ENCODE measurements around the gene TMEM50B.
"Not testable (repeated sequence)": the region's sequence is repeated elsewhere in the genome, so short reads cannot be mapped to it uniquely, and the experiment has no call there.

TMEM50B gene

GRCh38 chr21:33491373-33492102, 11.8 kb upstream of the TMEM50B start, which contains the start of gene DNAJC28:
TSS of gene DNAJC28 (minus strand) at chr21:33491716. CDS start at chr21:33489393, 2,323 bp downstream.
- DNase-seq: peak; percentile 93
- Mint-ChIP-seq H3K27me3 (peaks cover 0 to 5% of the 10 kb centered on the region in 2 donors), H3K36me3 (no peaks in the 10 kb centered on the region), H3K4me1 (peaks cover 6 to 9% of the 10 kb centered on the region in 2 donors), H3K9me3 (no peaks in the 10 kb centered on the region), H3K4me3 (peak within 1 kb of the TSS; percentile 83 to 89), H3K27ac (peak within 1 kb of the TSS; percentile 89)
- peak; percentile 97 for ATAC-seq (replicated peaks)

DNA sequence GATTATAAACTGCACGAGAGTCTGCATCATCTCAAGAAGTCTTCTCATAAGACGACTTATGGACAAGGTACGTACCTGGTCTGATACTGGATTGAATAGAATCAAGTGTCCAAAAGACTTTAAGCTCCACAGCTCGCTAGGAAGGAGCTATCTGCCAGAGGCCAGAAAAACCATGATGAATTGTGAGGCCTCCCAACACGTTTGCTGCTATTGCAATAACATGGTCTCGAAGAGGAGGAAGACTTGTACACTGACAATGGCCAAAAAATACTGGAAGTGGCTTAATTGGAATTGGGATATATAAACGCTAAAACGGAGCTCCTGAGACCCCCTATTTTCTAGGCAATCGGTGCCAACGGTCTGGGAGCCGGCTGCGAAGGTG, 11.2 kb upstream of the TMEM50B start:
- peaks cover 6 to 9% of the 10 kb centered on the region in 2 donors for H3K4me1 Mint-ChIP-seq
- H3K27ac Mint-ChIP-seq: peak overlapping the region; percentile 89
- DNase-seq (no peak), ATAC-seq (replicated peaks) (peak; percentile 3 to 10)
- no peaks in the 10 kb centered on the region for H3K27me3 Mint-ChIP-seq
- H3K9me3 Mint-ChIP-seq: no peaks in the 10 kb centered on the region
- H3K4me3 Mint-ChIP-seq: peak overlapping the region; percentile 83 to 89
- H3K36me3 Mint-ChIP-seq: no peaks in the 10 kb centered on the region

DNA sequence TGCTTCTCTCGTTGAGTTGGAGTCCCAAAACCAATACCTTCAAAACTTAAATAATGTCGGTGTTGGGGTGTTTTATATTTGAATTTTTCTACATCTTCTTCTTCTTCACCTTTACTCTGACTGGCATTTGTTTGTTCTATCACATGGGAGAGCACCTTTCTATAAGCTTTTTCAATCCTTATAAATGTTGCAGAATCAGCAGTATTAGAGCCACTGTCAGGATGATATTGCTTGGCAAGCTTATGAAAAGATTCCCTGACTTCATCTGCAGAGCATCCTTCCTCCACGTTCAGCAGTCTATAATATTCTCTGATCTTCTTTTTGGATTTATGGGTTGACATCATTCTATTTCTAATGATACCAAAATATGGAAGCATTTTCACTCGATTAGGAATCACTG, 9.2 kb upstream of the TMEM50B start:
- no peak for ATAC-seq (replicated peaks)
- Mint-ChIP-seq H3K4me3 (no peak overlapping the region), H3K27me3 (no peaks in the 10 kb centered on the region), H3K4me1 (peaks cover 6 to 9% of the 10 kb centered on the region in 2 donors), H3K27ac (no peak overlapping the region), H3K9me3 (no peaks in the 10 kb centered on the region), H3K36me3 (no peaks in the 10 kb centered on the region)
- DNase-seq: no peak

DNA sequence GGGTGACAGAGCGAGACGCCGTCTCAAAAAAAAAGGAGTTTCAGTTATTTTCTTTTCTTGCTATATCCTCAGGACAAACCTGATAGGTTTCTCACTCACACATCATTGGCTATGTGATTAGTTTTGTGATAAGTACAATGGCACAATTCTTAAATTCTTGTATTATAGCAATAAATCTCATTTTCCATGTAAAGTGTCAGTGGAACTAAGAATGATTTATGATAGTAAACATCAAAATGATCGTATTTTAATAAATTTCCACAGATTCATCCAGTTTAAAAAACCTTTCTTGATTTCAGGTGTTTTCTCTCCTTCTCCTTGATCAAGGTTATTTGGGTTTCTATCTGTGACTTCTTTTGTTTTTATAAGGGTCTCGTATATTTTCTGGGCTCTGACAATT, 8.2 kb upstream of the TMEM50B start:
- no peaks in the 10 kb centered on the region for H3K36me3 Mint-ChIP-seq
- peaks cover 6 to 9% of the 10 kb centered on the region in 2 donors for H3K4me1 Mint-ChIP-seq
- H3K9me3 Mint-ChIP-seq: no peaks in the 10 kb centered on the region
- H3K4me3 Mint-ChIP-seq: no peak overlapping the region
- H3K27me3 Mint-ChIP-seq: no peaks in the 10 kb centered on the region
- no peak overlapping the region for H3K27ac Mint-ChIP-seq
- no peak for DNase-seq
- ATAC-seq (replicated peaks): no peak

- DNase-seq: no peak
- H3K27ac Mint-ChIP-seq: no peak overlapping the region
- H3K9me3 Mint-ChIP-seq: no peaks in the 10 kb centered on the region
These were observed 1.7 kb upstream of the TMEM50B start for GRCh38 chr21:33481314-33481943.

GRCh38 chr21:33480481-33481103, 818 bp upstream of the TMEM50B start:
- H3K36me3 Mint-ChIP-seq: no peaks in the 10 kb centered on the region
- H3K27ac Mint-ChIP-seq: peak overlapping the region; percentile 94
- no peak for ATAC-seq (replicated peaks)

More at GRCh38 chr21:33481314-33481943, 1.7 kb upstream of the TMEM50B start:
- peak overlapping the region; percentile 35 to 91 for H3K4me3 Mint-ChIP-seq
- H3K4me1 Mint-ChIP-seq: peaks cover 5 to 21% of the 10 kb centered on the region in 2 donors
- ATAC-seq (replicated peaks): no peak
- no peaks in the 10 kb centered on the region for H3K27me3 Mint-ChIP-seq
- H3K36me3 Mint-ChIP-seq: no peaks in the 10 kb centered on the region

DNA sequence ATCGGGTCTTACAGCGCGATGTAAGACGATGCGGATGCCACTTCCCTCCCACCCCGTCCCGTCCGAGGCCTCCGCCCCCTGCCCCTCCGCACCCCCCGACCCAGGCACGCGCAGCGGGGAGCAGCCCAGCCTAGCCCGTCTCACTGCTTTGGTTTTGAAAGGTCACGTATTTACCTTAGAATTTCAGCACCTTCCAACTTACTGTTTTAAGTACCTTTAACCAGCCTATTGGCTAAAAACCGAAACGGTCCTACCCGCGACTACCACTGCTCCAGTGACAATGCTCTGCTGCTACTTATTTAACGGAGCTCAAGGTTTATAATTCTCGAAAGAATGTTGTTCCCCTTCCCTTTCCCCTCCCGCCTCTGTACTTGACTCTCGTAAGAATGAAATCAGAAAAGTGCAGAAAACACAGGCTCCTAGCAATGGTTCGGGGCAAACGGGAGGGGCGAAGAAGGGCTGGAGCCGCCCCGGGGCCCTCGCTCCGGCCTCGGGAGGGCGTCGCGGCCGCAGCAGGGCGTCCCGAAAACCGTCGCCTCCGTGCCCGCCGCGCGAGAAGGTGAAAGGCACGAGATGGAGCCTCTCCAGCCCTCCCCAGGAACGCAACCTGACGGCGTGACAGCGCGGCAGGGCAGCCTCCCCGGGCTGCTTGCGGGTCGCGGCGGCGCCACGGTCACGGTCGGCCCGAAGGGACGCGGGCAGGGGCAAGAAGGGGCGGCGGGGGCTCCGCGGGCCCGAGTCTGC, 667 bp downstream of the TMEM50B start:
- ATAC-seq (replicated peaks) (peak; percentile 26 to 28), DNase-seq (no peak)
- H3K9me3 Mint-ChIP-seq: no peaks in the 10 kb centered on the region
- H3K27ac Mint-ChIP-seq: peak overlapping the region; percentile 92
- no peaks in the 10 kb centered on the region for H3K27me3 Mint-ChIP-seq
- peak overlapping the region; percentile 86 to 88 for H3K4me3 Mint-ChIP-seq
- H3K36me3 Mint-ChIP-seq: no peaks in the 10 kb centered on the region
- H3K4me1 Mint-ChIP-seq: peaks cover 5 to 21% of the 10 kb centered on the region in 2 donors

More at GRCh38 chr21:33480481-33481103, 818 bp upstream of the TMEM50B start:
- no peak for DNase-seq
- Mint-ChIP-seq H3K9me3 (no peaks in the 10 kb centered on the region), H3K4me3 (peak overlapping the region; percentile 88 to 91), H3K4me1 (peaks cover 5 to 21% of the 10 kb centered on the region in 2 donors), H3K27me3 (no peaks in the 10 kb centered on the region)

- peak overlapping the region; percentile 86 to 88 for H3K4me3 Mint-ChIP-seq
- ATAC-seq (replicated peaks) (no peak), DNase-seq (no peak)
- peaks cover 5 to 6% of the 10 kb centered on the region in 2 donors for H3K36me3 Mint-ChIP-seq
- H3K9me3 Mint-ChIP-seq: no peaks in the 10 kb centered on the region
- H3K27me3 Mint-ChIP-seq: no peaks in the 10 kb centered on the region
- peak overlapping the region; percentile 92 for H3K27ac Mint-ChIP-seq
- H3K4me1 Mint-ChIP-seq: peaks cover 8 to 26% of the 10 kb centered on the region in 2 donors
These were observed 1.6 kb downstream of the TMEM50B start for GRCh38 chr21:33478182-33478581.

DNA sequence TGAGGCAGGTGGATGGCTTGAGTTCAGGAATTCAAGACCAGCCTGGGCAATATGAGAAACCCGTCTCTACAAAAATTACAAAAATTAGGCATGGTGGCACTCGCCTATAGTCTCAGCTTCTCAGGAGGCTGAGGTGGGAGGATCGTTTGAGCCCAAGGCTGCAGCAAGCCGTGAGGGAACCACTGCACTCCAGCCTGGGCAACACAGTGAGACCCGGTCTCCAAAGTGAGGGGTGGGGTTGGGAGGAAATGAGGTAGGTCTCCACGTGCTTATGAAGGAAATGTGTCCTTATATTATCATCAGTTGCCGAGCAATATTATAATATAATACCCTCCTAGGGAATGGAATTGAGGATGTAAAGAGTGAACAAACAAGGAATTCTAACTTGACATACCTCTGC, 2.7 kb downstream of the TMEM50B start:
- Mint-ChIP-seq H3K27me3 (no peaks in the 10 kb centered on the region), H3K9me3 (no peaks in the 10 kb centered on the region), H3K27ac (no peak overlapping the region), H3K4me1 (peaks cover 8 to 26% of the 10 kb centered on the region in 2 donors), H3K36me3 (peaks cover 6 to 9% of the 10 kb centered on the region in 2 donors), H3K4me3 (peak overlapping the region in 1 of 2 donors; percentile 10)
- no peak for ATAC-seq (replicated peaks)
- no peak for DNase-seq

- no peak overlapping the region for H3K27ac Mint-ChIP-seq
- H3K27me3 Mint-ChIP-seq: no peaks in the 10 kb centered on the region
- H3K4me1 Mint-ChIP-seq: peaks cover 5 to 8% of the 10 kb centered on the region in 2 donors
- ATAC-seq (replicated peaks) (no peak), DNase-seq (no peak)
- H3K9me3 Mint-ChIP-seq: no peaks in the 10 kb centered on the region
- H3K4me3 Mint-ChIP-seq: no peak overlapping the region
- peaks cover 6 to 9% of the 10 kb centered on the region in 2 donors for H3K36me3 Mint-ChIP-seq
These were observed 6.4 kb downstream of the TMEM50B start for GRCh38 chr21:33473344-33473743.

GRCh38 chr21:33470701-33471100, 9.1 kb downstream of the TMEM50B start:
- no peak for DNase-seq
- no peak for ATAC-seq (replicated peaks)
- H3K4me1 Mint-ChIP-seq: peaks cover 3 to 4% of the 10 kb centered on the region in 2 donors

DNA sequence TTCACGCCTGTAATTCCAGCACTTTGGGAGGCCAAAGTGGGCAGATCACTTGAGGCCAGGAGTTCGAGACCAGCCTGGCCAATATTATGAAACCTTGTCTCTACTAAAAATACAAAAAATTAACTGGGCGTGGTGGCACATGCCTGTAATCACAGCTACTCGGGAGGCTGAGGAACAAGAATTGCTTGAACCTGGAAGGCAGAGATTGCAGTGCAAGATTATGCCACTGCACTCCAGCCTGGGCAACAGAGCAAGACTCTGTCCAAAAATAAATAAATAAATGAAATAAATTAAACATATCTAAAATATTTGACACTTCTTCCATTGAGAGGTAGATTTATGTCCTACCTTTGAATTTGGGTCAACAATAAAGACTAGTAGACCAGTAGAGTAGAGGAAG, 10.6 kb downstream of the TMEM50B start:
- ATAC-seq (replicated peaks); H3K4me3 Mint-ChIP-seq; DNase-seq; H3K9me3 Mint-ChIP-seq; H3K27ac Mint-ChIP-seq; H3K27me3 Mint-ChIP-seq; H3K4me1 Mint-ChIP-seq: not testable (repeated sequence)
- H3K36me3 Mint-ChIP-seq: peaks cover 6 to 13% of the 10 kb centered on the region in 2 donors

More at GRCh38 chr21:33470701-33471100, 9.1 kb downstream of the TMEM50B start:
- H3K27me3 Mint-ChIP-seq: no peaks in the 10 kb centered on the region
- H3K36me3 Mint-ChIP-seq: peaks cover 6 to 11% of the 10 kb centered on the region in 2 donors
- no peak overlapping the region for H3K4me3 Mint-ChIP-seq
- no peak overlapping the region for H3K27ac Mint-ChIP-seq
- no peaks in the 10 kb centered on the region for H3K9me3 Mint-ChIP-seq

GRCh38 chr21:33461538-33462250, 18.1 kb downstream of the TMEM50B start:
- Mint-ChIP-seq H3K36me3 (peaks cover 14 to 25% of the 10 kb centered on the region in 2 donors), H3K4me1 (no peaks in the 10 kb centered on the region), H3K4me3 (no peak overlapping the region), H3K27ac (no peak overlapping the region), H3K9me3 (no peaks in the 10 kb centered on the region), H3K27me3 (no peaks in the 10 kb centered on the region)
- ATAC-seq (replicated peaks) (no peak), DNase-seq (no peak)
